CD4-positive, alpha-beta T cell (primary cell): ENCODE results near the gene DIP2C. TPM values are rescaled to one million over a fixed set of nuclear protein-coding genes. Genes with fewer than 3 reads are reported as not detected.

ENCODE experiments used
- ATAC-seq: fragments of 200-7000 bp; cut with Tn5 transposase; one replicate; pipeline ENCODE4 v1.10.0; 2022; ENCODE audit warnings: mild to moderate bottlenecking; ENCODE audit not compliant: poor library complexity
- CTCF ChIA-PET: fragments of 350-600 bp; sonication (Branson Sonifier 250); formaldehyde crosslinking; loops from one replicate; lab custom pipeline; 2021; ENCODE audit warnings: antibody characterized with exemption, inconsistent platforms; lab: Charles Lee
- POLR2A ChIA-PET: fragments of 350-600 bp; sonication (Branson Sonifier 250); formaldehyde crosslinking; loops from one replicate; lab custom pipeline; 2021; ENCODE audit warnings: antibody characterized with exemption, inconsistent platforms; lab: Charles Lee
- DNase-seq, 14 experiments: peaks; one replicate each; pipeline ENCODE4 v3.0.0-alpha.2; 2013 to 2020; ENCODE audit warnings: mixed read lengths in 2 of 14
- H3K27ac ChIP-seq, 2 donors: one replicate each; pipeline versions ENCODE4 v1.5.1 to v1.7.0; 2013; ENCODE audit warnings: low read length in 2 of 2, low read depth in 1 of 2, mild to moderate bottlenecking in 1 of 2
- H3K27me3 ChIP-seq, 2 experiments: 1 replicate in 1 of 2; 2 replicates in 1 of 2; pipeline versions ENCODE4 v1.6.1 to v1.7.0; 2013; ENCODE audit warnings: low read length in 2 of 2, control low read depth in 1 of 2, mild to moderate bottlenecking in 1 of 2, moderate library complexity in 1 of 2; ENCODE audit not compliant: insufficient read depth in 2 of 2, control insufficient read depth in 1 of 2
- H3K36me3 ChIP-seq: one replicate; pipeline ENCODE4 v1.6.1; 2013; ENCODE audit warnings: low read length, control low read depth; ENCODE audit not compliant: insufficient read depth
- H3K4me1 ChIP-seq: one replicate; pipeline ENCODE4 v1.6.1; 2013; ENCODE audit warnings: low read length, control low read depth; ENCODE audit not compliant: insufficient read depth
- H3K4me3 ChIP-seq: one replicate; pipeline ENCODE4 v1.5.1; 2013; ENCODE audit warnings: mild to moderate bottlenecking, low read length, moderate library complexity
- H3K9me3 ChIP-seq, 2 experiments: 1 replicate in 1 of 2; 2 replicates in 1 of 2; pipeline versions ENCODE4 v1.6.1 to v1.7.0; 2013; ENCODE audit warnings: low read length in 2 of 2, mild to moderate bottlenecking in 2 of 2, control low read depth in 1 of 2, moderate library complexity in 1 of 2; ENCODE audit not compliant: control insufficient read depth in 1 of 2, insufficient read depth in 1 of 2
- H3K27ac Mint-ChIP-seq: one replicate; pipeline ENCODE4 v1.8.0; 2020; ENCODE audit warnings: mixed read lengths
- H3K27me3 Mint-ChIP-seq: one replicate; pipeline ENCODE4 v1.8.0; 2021; ENCODE audit warnings: mixed read lengths
- H3K36me3 Mint-ChIP-seq: one replicate; pipeline ENCODE4 v1.8.0; 2021; ENCODE audit warnings: low read depth, mixed read lengths
- H3K4me1 Mint-ChIP-seq: one replicate; pipeline ENCODE4 v1.8.0; 2021; ENCODE audit warnings: low read depth, mixed read lengths
- H3K4me3 Mint-ChIP-seq: one replicate; pipeline ENCODE4 v1.8.0; 2020; ENCODE audit warnings: mild to moderate bottlenecking, mixed read lengths
- H3K9me3 Mint-ChIP-seq: one replicate; pipeline ENCODE4 v1.8.0; 2020; ENCODE audit warnings: mixed read lengths
- CTCF ChIP-seq: fragments of 200-600 bp; IDR thresholded peaks from one replicate; pipeline ENCODE4 v1.8.0; 2022; ENCODE audit warnings: antibody characterized with exemption, mild to moderate bottlenecking
- intact Hi-C, 2 experiments: fragments of 100-400 bp; cut with DNase I in 1 of 2; cut with micrococcal nuclease in 1 of 2; formaldehyde crosslinking; loops; one replicate each; pipeline versions ENCODE4 v1.15.1 to v1.9.0; 2023 to 2025; cut with DNase I, micrococcal nuclease
- total RNA-seq, 174 experiments: library from RNA in 2 of 174; stranded (reverse) in 2 of 174; gene quantifications; one replicate each; pipeline ENCODE4 v1.2.3 and lab custom pipeline; 2021 to 2026

DIP2C gene
- total RNA-seq, 2 experiments from 2014 or later = 4.1 TPM

- POLR2A ChIA-PET = no interaction called here
Measured at GRCh38 chr10:282294-283139, 407.0 kb downstream of the DIP2C start.

GRCh38 chr10:279655-280054 lies 409.8 kb downstream of the DIP2C start:
- ATAC-seq = no peak
- H3K4me3 Mint-ChIP-seq = no peak overlapping the region
- POLR2A ChIA-PET = no interaction called here

More at GRCh38 chr10:282294-283139, 407.0 kb downstream of the DIP2C start:
- Mint-ChIP-seq H3K9me3 (no peaks in the 10 kb centered on the region), H3K27ac (no peak overlapping the region), H3K36me3 (peaks cover 46% of the 10 kb centered on the region), H3K4me1 (peaks cover 7% of the 10 kb centered on the region), H3K4me3 (no peak overlapping the region), H3K27me3 (no peaks in the 10 kb centered on the region)
- H3K9me3 ChIP-seq = no peaks in the 10 kb centered on the region
- no peak for ATAC-seq
- H3K36me3 ChIP-seq = no peaks in the 10 kb centered on the region
- TF ChIP-seq CTCF = no peak
- H3K27me3 ChIP-seq = no peaks in the 10 kb centered on the region
- no peaks in the 10 kb centered on the region for H3K4me1 ChIP-seq
- no peak overlapping the region for H3K27ac ChIP-seq
- DNase-seq = no peak
- CTCF ChIA-PET = no interaction called here
- no peak overlapping the region for H3K4me3 ChIP-seq
- intact Hi-C loops = no loop called here

GRCh38 chr10:279232-279631 lies 410.2 kb downstream of the DIP2C start:
- no peak for TF ChIP-seq CTCF
- intact Hi-C loops = no loop called here
- ChIA-PET CTCF (no interaction called here), POLR2A (no interaction called here)
- Histone ChIP-seq H3K9me3 (no peaks in the 10 kb centered on the region), H3K27me3 (no peaks in the 10 kb centered on the region), H3K4me1 (no peaks in the 10 kb centered on the region), H3K4me3 (no peak overlapping the region), H3K27ac (no peak overlapping the region), H3K36me3 (no peaks in the 10 kb centered on the region)
- Mint-ChIP-seq H3K27ac (no peak overlapping the region), H3K4me1 (peaks cover 7% of the 10 kb centered on the region), H3K9me3 (no peaks in the 10 kb centered on the region), H3K36me3 (peaks cover 33% of the 10 kb centered on the region), H3K4me3 (no peak overlapping the region), H3K27me3 (no peaks in the 10 kb centered on the region)
- no peak for DNase-seq
- ATAC-seq = no peak

More at GRCh38 chr10:279655-280054, 409.8 kb downstream of the DIP2C start:
- Mint-ChIP-seq H3K27me3 (no peaks in the 10 kb centered on the region), H3K27ac (no peak overlapping the region), H3K4me1 (peaks cover 7% of the 10 kb centered on the region), H3K36me3 (peaks cover 37% of the 10 kb centered on the region), H3K9me3 (no peaks in the 10 kb centered on the region)
- CTCF ChIA-PET = no interaction called here
- Histone ChIP-seq H3K9me3 (no peaks in the 10 kb centered on the region), H3K36me3 (no peaks in the 10 kb centered on the region), H3K27ac (no peak overlapping the region), H3K4me1 (no peaks in the 10 kb centered on the region), H3K27me3 (no peaks in the 10 kb centered on the region), H3K4me3 (no peak overlapping the region)
- DNase-seq = no peak
- no peak for TF ChIP-seq CTCF
- intact Hi-C loops = no loop called here
